Measurements from ENCODE around the gene SHC3. TPM values are rescaled to one million over a fixed set of nuclear protein-coding genes. Genes with fewer than 3 reads are reported as not detected.

SHC3 gene
- total RNA-seq (2022; extraction: Qiagen RNA extraction; ENCODE audit: low read depth), result 0.36 to 0.58 TPM (median 0.47 TPM) in 5 replicates

GRCh38 chr9:89177944-89178829, at the start of gene SHC3:
Gene SHC3 (minus strand): TSS chr9:89178818. CDS start chr9:89178460, 358 bp downstream.

GRCh38 chr9:88991066-88992034, 187.3 kb downstream of the SHC3 start, which contains the start of gene S1PR3:
Gene S1PR3 (plus strand): TSS chr9:88991468. CDS start chr9:89001201, 9,733 bp downstream.

Other genes starting within 250 kb of the SHC3 start
- gene S1PR3, start 187.3 kb downstream of the SHC3 start, total RNA-seq (2022; extraction: Qiagen RNA extraction; ENCODE audit: low read depth), result 49.8 to 71.1 TPM (median 63.9 TPM) in 5 replicates
- 332 to 511 TPM (median 377 TPM) in 5 replicates for gene CKS2, start 132.4 kb upstream of the SHC3 start, total RNA-seq (2022; extraction: Qiagen RNA extraction; ENCODE audit: low read depth)
- gene SECISBP2, start 139.7 kb upstream of the SHC3 start, total RNA-seq (2022; extraction: Qiagen RNA extraction; ENCODE audit: low read depth), result 17.7 to 22.5 TPM (median 20.4 TPM) in 5 replicates